MM.1S (cell line): Measurements from ENCODE around the gene CACNG7.

ENCODE experiments used
- CTCF ChIP-seq: fragments of 300-600 bp; sonication (generic); IDR thresholded peaks from 2 replicates; pipeline ENCODE4 v1.5.1; 2016; ENCODE audit warnings: antibody characterized with exemption, low read length, mixed read lengths
- EZH2 ChIP-seq: fragments of 300-600 bp; sonication (generic); optimal IDR thresholded peaks from 2 replicates; pipeline ENCODE3; 2017; ENCODE audit warnings: low read depth, mild to moderate bottlenecking, antibody characterized with exemption, low read length, mixed read lengths

- TF ChIP-seq EZH2 (no peak), CTCF (no peak)
Measured at GRCh38 chr19:53905787-53906186, 3.3 kb upstream of the CACNG7 start.
